HG03159 (cell line): Measurements from ENCODE around the gene EIF4E3.

Source experiments
- ATAC-seq: cut with Tn5 transposase; IDR thresholded peaks from one replicate; pipeline ENCODE4 v1.9.1; 2021; ENCODE audit warnings: mild to moderate bottlenecking, moderate library complexity; ENCODE audit not compliant: unreplicated experiment

Gene EIF4E3

GRCh38 chr3:71650372-71650771 is 74.8 kb downstream of the EIF4E3 start:
- ATAC-seq: no peak

DNA sequence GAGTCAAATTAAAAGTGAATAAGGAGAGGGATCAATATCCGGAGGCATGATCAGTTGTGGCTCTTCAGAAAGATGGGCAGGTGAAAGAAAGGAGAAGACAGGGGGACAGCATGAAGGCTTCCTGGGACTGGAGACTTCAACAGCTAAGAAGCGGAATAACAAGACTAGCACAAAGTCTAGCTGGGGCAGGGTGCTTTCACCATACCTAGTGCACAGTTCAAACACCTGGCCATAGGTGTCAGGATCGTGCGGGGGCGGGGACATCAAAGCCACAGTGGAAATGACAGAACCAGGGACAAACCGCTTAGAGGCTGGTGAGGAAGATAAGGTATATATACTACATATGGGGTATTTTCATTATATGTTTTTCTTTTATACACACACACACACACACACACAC is 75.4 kb downstream of the EIF4E3 start:
- ATAC-seq: no peak

- no peak for ATAC-seq
Measured at GRCh38 chr3:71647751-71648150, 77.5 kb downstream of the EIF4E3 start.

DNA sequence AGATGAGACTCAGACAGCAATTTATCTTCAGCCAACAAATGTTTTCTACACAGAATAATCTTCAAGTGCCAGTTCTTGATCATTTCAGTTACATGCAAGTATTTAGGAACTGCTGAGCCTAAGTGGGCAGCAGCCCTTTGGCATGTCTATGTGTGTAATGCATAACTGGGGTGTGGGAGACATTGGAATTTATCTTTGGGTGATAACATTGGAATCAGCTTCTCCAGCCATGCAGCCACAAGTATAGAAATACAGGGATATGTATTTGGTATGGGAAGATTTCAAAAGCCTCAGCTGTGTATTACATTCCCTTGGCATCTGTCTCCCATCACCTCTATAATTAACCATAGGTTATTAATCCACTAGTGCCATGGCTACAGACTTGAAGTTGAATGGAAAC is 78.2 kb downstream of the EIF4E3 start:
- ATAC-seq: no peak

- ATAC-seq: no peak
Measured at GRCh38 chr3:71645140-71645539, 80.1 kb downstream of the EIF4E3 start.

GRCh38 chr3:71641674-71642073 is 83.5 kb downstream of the EIF4E3 start:
- ATAC-seq: no peak

DNA sequence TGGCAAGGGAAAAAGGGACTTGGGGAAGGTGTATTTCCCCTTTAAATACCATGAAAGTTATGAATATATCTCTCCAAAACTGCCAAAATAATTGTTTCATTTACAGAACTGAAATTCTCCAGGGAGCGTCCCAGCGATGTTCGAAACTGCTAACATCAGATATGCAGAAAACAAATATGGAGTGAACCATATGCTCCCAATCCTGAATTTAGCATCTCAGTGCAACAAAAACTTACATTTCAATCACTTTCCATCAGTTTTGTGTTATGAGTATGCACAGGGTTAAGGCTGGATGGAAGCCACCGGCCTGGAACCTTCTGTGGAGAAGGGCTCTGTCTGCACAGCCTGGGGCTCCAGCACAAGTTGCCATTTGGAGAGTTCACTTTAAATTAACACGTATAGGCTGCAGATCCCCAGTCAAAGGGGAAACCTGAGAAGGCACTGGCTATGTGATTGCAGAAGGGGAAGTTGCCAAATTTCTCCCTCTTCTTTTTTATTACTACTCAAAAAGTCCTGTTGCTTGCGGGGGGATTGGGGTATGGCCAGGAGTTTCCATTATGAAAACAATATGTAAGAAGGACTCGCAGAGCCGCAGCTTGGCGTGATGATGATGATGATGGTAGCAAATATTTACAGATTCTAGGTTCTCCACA is 84.7 kb downstream of the EIF4E3 start:
- no peak for ATAC-seq

GRCh38 chr3:71636482-71636881 is 88.7 kb downstream of the EIF4E3 start:
- no peak for ATAC-seq

- no peak for ATAC-seq
Measured at GRCh38 chr3:71636001-71636400, 89.2 kb downstream of the EIF4E3 start.

- no peak for ATAC-seq
Measured at GRCh38 chr3:71634671-71635070, 90.5 kb downstream of the EIF4E3 start.

GRCh38 chr3:71629711-71630110 is 95.5 kb downstream of the EIF4E3 start:
- ATAC-seq: no peak

- no peak for ATAC-seq
Measured at GRCh38 chr3:71629289-71629688, 95.9 kb downstream of the EIF4E3 start.

GRCh38 chr3:71628522-71628921 is 96.7 kb downstream of the EIF4E3 start:
- no peak for ATAC-seq

- ATAC-seq: no peak
Measured at GRCh38 chr3:71625676-71626075, 99.5 kb downstream of the EIF4E3 start.
